Measurements from ENCODE around the gene LILRA6.

LILRA6 gene

DNA sequence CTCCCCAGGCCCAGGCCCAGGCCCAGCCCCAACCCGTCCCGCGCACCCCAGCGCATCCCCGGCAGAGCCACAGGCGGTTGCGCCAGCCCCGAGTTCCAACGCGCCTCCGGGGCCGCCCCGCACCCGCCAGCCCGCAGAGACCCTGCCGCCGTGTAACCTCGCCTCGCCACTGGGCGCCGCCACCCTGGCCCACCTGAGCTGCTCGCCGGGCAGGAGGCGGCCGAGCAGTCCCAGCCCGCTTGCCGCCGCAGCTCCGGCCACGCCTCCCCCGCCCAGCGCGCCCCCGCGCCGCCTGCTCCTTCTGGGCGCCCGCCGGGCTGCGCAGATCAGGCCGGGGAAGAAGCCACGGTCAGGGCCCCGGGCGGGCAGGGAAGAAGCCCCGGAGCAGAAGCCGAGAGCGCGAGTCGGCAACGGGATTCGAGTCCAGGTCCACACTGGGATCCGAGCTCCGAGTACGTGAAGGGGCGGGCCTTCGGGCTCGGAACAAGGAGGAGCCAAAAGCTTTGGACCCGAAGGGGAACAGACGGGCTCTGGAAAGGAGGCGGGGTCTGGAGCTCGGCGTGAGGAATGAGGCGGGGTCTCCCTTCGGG is 53.4 kb downstream of the LILRA6 start, which contains the start of gene MBOAT7:
Gene MBOAT7, minus strand, starts transcription at position 436 of the 590 bp plus-strand sequence. CDS start 1,072 bp downstream, outside the sequence.
- in situ Hi-C loops (cut with MboI; ENCODE audit: low sequenced_read_pairs): no loop called here

DNA sequence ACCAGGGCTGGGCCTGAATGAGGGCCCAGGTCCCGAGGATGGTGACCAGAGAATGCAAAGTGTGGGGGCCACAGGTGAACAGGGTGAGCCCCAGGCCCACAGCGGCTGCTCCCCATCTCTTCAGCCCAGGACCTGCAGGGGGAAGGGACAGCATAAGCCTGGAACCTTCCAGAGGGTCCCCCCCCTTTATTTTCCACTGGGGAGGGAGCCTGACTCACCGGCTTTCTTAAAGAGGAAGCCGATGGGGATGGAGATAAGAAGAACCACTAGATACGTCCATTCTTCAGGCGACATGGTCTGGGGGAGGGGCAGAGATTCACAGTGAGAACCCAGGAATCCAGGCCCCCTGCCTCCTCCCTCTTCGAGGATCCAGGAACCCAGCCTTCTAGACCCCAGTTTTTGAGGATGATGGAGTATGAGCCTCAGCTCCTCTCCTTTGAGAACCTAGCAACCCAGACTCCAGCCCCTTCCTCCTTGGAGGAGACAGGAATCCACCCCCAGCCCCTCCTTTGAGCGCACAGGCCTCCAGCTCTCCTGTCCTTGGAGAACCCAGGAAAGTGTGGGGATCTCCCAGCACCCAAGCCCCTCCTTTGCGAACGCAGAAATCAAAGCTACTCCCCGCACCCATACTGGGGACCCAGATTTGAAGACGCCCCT is 54.2 kb downstream of the LILRA6 start:
- in situ Hi-C loops (cut with MboI; ENCODE audit: low sequenced_read_pairs): no loop called here

DNA sequence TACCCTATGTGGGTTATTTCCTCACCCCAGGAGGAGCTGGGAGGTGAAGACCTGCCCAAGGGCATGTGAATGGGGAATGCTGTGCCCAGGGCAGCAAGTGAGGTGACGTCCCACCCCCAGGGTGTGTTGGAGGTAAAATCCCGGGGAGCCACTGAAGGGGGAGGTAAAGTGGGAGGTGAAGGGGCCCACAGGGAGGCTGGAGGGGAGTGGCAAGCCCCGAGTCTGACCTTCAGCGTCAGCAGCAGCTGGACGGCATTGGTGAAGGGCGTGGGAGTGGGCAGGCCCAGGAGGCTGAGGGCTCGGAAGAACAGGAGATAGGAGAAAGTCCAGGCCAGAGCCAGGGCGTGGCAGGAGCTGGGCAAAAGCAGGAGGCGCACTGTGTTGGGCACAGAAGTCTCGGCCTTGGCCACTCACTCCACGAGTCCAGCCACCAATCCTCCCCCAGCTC is 55.6 kb downstream of the LILRA6 start:
- in situ Hi-C loops (cut with MboI; ENCODE audit: low sequenced_read_pairs): no loop called here
